Mesendoderm (in vitro differentiated cells): ENCODE results near the gene KIF1A.

Source experiments
- DNase-seq: peaks from one replicate; pipeline ENCODE4 v3.0.0; 2013
- H2AK5ac ChIP-seq: 2 replicates; pipeline ENCODE4 v1.6.1; 2013; ENCODE audit warnings: low read length, inconsistent platforms
- H2BK120ac ChIP-seq: 2 replicates; pipeline ENCODE4 v1.6.1; 2013; ENCODE audit warnings: low read depth, mild to moderate bottlenecking, low read length, moderate library complexity, mixed read lengths
- H2BK15ac ChIP-seq: replicated peaks from 2 replicates; pipeline ENCODE4 v1.6.1; 2013; ENCODE audit warnings: low read depth, mild to moderate bottlenecking, moderate library complexity
- H2BK5ac ChIP-seq: 2 replicates; pipeline ENCODE4 v1.6.1; 2013; ENCODE audit warnings: low read length, inconsistent platforms
- H3K18ac ChIP-seq: 2 replicates; pipeline ENCODE4 v1.6.1; 2013; ENCODE audit warnings: mild to moderate bottlenecking, low read length, mixed read lengths
- H3K23ac ChIP-seq: one replicate; pipeline ENCODE4 v1.6.1; 2013; ENCODE audit warnings: low read length
- H3K27ac ChIP-seq: 2 replicates; pipeline ENCODE4 v1.5.1; 2013; ENCODE audit warnings: low read depth, mild to moderate bottlenecking, inconsistent platforms, low read length, moderate library complexity
- H3K27me3 ChIP-seq: 2 replicates; pipeline ENCODE4 v1.6.1; 2013; ENCODE audit warnings: low read length, control low read depth, mild to moderate bottlenecking, inconsistent platforms; ENCODE audit not compliant: insufficient read depth, poor library complexity
- H3K36me3 ChIP-seq: 2 replicates; pipeline ENCODE4 v1.6.1; 2013; ENCODE audit warnings: low read length, inconsistent platforms; ENCODE audit not compliant: control insufficient read depth, insufficient read depth
- H3K4ac ChIP-seq: one replicate; pipeline ENCODE4 v1.6.1; 2013; ENCODE audit warnings: low read depth, mild to moderate bottlenecking, low read length, moderate library complexity
- H3K4me1 ChIP-seq: 2 replicates; pipeline ENCODE4 v1.6.1; 2013; ENCODE audit warnings: low read depth, low read length, inconsistent platforms; ENCODE audit not compliant: control insufficient read depth
- H3K4me2 ChIP-seq: 2 replicates; pipeline ENCODE4 v1.6.1; 2013; ENCODE audit warnings: low read length
- H3K4me3 ChIP-seq: 2 replicates; pipeline ENCODE4 v1.5.1; 2013; ENCODE audit warnings: mild to moderate bottlenecking, low read length
- H3K56ac ChIP-seq: one replicate; pipeline ENCODE4 v1.6.1; 2013; ENCODE audit warnings: low read length
- H3K79me1 ChIP-seq: 2 replicates; pipeline ENCODE4 v1.6.1; 2013; ENCODE audit warnings: low read length, inconsistent platforms
- H3K79me2 ChIP-seq: 2 replicates; pipeline ENCODE4 v1.6.1; 2013; ENCODE audit warnings: mild to moderate bottlenecking, low read length; ENCODE audit not compliant: control insufficient read depth, insufficient read depth
- H3K9ac ChIP-seq: 2 replicates; pipeline ENCODE4 v1.6.1; 2013; ENCODE audit warnings: low read length, inconsistent platforms
- H4K5ac ChIP-seq: one replicate; pipeline ENCODE4 v1.6.1; 2013; ENCODE audit warnings: low read length
- H4K8ac ChIP-seq: one replicate; pipeline ENCODE4 v1.6.1; 2013; ENCODE audit warnings: low read depth, mild to moderate bottlenecking, control low read depth, low read length, moderate library complexity
- WGBS: extraction: QIAGEN DNeasy Blood & Tissue Kit; methylation state at CpG from one replicate; pipeline ENCODE4 v1.1.7; 2013; ENCODE audit warnings: low lambda C conversion rate, missing lambda C conversion rate; ENCODE audit not compliant: insufficient coverage; ENCODE audit errors: extremely low coverage; 5-methylcytosine and 5-hydroxymethylcytosine counted together

KIF1A gene

DNA sequence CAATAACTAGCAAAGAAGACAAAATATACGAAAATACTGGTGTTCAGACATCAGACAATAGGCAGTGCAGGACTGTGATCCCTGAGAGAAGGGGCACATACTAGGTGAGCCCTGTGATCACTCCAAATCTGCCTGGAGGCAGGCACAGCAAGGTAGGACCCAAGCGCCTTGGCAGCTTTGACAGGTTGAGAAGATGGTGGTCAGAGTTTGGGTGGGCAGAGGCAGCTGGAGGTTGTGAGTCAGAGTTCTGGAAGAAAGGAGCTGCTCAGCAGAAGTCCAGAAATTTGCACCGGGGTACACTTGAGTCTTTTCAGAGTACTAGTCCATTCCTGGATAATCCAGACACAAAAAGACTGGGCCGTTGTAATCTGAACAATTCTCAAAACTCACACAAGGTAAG is 14.0 kb downstream of the KIF1A start:
- Histone ChIP-seq H3K27me3 (no peaks in the 10 kb centered on the region), H2BK15ac (no peak overlapping the region), H3K4me2 (no peak overlapping the region), H3K4me1 (no peaks in the 10 kb centered on the region), H3K4me3 (no peak overlapping the region), H2BK5ac (no peak overlapping the region), H3K27ac (no peak overlapping the region), H3K79me1 (peaks cover 9% of the 10 kb centered on the region), H2BK120ac (no peak overlapping the region), H4K5ac (no peak overlapping the region), H4K8ac (no peak overlapping the region), H3K23ac (no peak overlapping the region), H3K9ac (no peak overlapping the region), H3K18ac (no peak overlapping the region), H3K79me2 (peaks cover 38% of the 10 kb centered on the region), H2AK5ac (no peak overlapping the region), H3K56ac (no peak overlapping the region), H3K36me3 (no peaks in the 10 kb centered on the region), H3K4ac (no peak overlapping the region)
- no CpG with 5 or more reads among the region's 4 CpGs for WGBS
- DNase-seq, result no peak

DNA sequence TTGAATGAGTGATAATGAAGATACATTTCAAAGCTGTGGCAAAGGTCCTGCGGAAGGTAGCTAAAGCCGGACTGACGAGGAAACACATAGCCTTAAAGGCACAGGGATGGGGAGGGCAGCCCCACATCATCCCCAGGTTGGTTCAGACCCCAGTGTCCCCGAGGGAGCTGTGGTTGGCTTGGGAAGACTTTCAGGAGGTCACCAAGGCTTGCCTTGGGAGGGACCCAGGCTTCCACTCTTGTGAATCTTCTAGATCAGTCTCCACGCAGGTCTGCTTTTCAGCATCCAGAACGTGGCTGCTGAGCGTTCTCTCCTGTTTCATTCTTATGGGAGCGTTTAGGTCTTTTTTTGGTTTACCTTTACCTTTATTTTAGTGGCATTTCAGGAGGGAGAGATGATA is 16.8 kb downstream of the KIF1A start:
- H3K4me3 ChIP-seq, result no peak overlapping the region
- no peak overlapping the region for H2BK5ac ChIP-seq
- H4K8ac ChIP-seq, result no peak overlapping the region
- H3K18ac ChIP-seq, result no peak overlapping the region
- no peaks in the 10 kb centered on the region for H3K4me1 ChIP-seq
- H3K79me2 ChIP-seq, result peaks cover 47% of the 10 kb centered on the region
- no peak overlapping the region for H2BK120ac ChIP-seq
- H3K79me1 ChIP-seq, result peaks cover 9% of the 10 kb centered on the region
- no peak overlapping the region for H2AK5ac ChIP-seq
- no peak overlapping the region for H3K4ac ChIP-seq
- H2BK15ac ChIP-seq, result no peak overlapping the region
- no peak overlapping the region for H4K5ac ChIP-seq
- H3K9ac ChIP-seq, result no peak overlapping the region
- H3K27me3 ChIP-seq, result no peaks in the 10 kb centered on the region
- no peak overlapping the region for H3K23ac ChIP-seq
- no peak overlapping the region for H3K56ac ChIP-seq
- no peaks in the 10 kb centered on the region for H3K36me3 ChIP-seq
- no peak overlapping the region for H3K27ac ChIP-seq
- no peak overlapping the region for H3K4me2 ChIP-seq
- DNase-seq, result no peak
- no CpG with 5 or more reads among the region's 8 CpGs for WGBS

DNA sequence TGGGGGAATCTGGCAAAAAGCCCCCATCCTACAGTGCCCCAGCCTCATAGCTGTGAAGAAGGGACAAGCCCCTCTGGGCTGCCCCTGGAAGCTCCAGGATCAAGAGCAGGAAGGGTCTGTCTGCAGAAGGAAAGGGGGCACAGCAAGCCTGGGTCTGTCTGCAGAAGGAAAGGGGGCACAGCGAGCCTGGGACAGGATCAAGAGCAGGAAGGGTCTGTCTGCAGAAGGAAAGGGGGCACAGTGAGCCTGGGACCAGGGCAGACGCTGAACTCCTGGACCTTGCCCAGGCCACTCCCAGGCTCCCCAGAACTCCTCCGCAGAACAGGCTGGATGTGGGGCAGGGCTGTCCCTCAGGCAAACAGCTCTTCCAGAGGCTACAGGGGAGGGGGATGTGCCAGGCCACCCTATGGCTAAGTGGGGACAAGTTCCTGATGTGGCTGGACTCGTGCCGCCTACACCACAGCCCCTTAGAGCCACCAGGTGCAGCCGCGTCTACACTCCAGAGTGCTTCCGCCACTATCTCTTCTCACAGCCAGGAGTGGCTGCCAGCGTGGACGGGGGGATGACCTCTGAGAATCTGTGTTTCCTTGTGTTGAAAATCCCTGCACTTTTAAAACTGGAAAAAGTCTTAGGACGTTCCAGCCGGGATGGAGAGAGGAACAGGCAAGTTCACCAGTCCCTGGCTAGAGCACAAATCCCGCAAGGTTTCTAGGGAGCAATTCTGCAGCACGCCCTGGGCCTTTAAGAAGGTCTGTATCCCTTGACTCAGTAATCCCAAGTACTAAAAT is 20.8 kb downstream of the KIF1A start:
- H3K23ac ChIP-seq, result no peak overlapping the region
- no peak overlapping the region for H2BK120ac ChIP-seq
- H4K8ac ChIP-seq, result no peak overlapping the region
- H3K56ac ChIP-seq, result no peak overlapping the region
- peaks cover 6% of the 10 kb centered on the region for H3K79me1 ChIP-seq
- peaks cover 38% of the 10 kb centered on the region for H3K79me2 ChIP-seq
- DNase-seq, result no peak
- no peak overlapping the region for H3K4ac ChIP-seq
- H2BK5ac ChIP-seq, result no peak overlapping the region
- H3K4me3 ChIP-seq, result no peak overlapping the region
- no peak overlapping the region for H3K27ac ChIP-seq
- H4K5ac ChIP-seq, result no peak overlapping the region
- no peak overlapping the region for H2BK15ac ChIP-seq
- no peaks in the 10 kb centered on the region for H3K27me3 ChIP-seq
- WGBS, result no CpG with 5 or more reads among the region's 14 CpGs
- H3K18ac ChIP-seq, result no peak overlapping the region
- no peak overlapping the region for H3K9ac ChIP-seq
- H3K4me1 ChIP-seq, result no peaks in the 10 kb centered on the region
- no peak overlapping the region for H3K4me2 ChIP-seq
- no peak overlapping the region for H2AK5ac ChIP-seq
- H3K36me3 ChIP-seq, result no peaks in the 10 kb centered on the region

DNA sequence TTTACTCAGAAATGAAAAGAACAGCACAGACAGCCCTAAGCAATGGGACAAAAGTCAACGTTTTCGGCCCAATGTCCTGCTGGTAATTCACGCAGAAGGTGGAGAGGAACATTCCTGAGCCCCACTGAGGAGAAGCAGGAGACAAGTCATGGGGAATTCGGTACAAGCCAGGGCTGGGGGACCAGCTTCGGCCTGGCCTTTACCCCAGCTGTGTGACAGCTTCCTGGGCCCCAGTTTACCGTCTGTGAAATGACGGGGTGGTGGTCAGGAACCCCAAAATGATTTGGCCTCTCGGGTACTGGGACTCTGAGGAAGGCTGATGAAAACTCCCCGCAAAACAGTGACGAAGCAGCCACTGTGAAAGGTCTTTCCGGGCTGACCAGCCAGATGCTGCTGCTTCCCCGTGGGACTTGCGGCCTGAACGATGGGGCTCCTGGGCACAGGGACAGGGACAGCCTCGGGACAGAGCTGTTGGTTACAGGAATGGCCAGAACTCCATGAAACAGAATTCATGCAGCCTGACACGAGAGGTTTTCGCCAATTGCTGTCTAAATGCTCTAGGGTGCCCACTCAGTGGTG is 21.6 kb downstream of the KIF1A start:
- Histone ChIP-seq H3K79me2 (peaks cover 37% of the 10 kb centered on the region), H2AK5ac (no peak overlapping the region), H3K9ac (no peak overlapping the region), H3K23ac (no peak overlapping the region), H4K5ac (no peak overlapping the region), H3K79me1 (peaks cover 6% of the 10 kb centered on the region), H3K18ac (no peak overlapping the region), H3K4me3 (no peak overlapping the region), H3K27me3 (no peaks in the 10 kb centered on the region), H3K27ac (no peak overlapping the region), H3K4ac (no peak overlapping the region), H4K8ac (no peak overlapping the region), H3K4me1 (no peaks in the 10 kb centered on the region), H2BK5ac (no peak overlapping the region), H2BK120ac (no peak overlapping the region), H2BK15ac (no peak overlapping the region), H3K36me3 (no peaks in the 10 kb centered on the region), H3K56ac (no peak overlapping the region), H3K4me2 (no peak overlapping the region)
- DNase-seq, result no peak
- WGBS, result no CpG with 5 or more reads among the region's 17 CpGs

DNA sequence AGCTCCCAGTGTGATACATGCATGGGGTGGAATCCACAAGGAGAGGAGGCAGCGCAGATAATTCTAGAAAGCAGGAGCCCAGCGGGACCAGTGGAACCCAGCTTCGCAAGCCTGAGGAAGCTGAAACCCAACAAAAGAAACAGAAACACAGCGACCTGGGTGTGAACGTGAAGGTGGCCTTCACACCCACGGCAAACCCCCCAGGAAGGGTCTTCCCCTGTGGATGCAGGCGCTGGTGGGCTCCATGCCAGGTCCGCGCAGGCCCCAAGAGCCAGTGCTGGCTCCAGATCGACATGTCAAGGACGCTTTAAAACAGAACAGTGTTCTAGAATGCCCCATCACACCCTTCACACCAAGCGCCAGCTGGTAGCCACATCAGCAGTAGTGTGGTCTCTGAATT is 22.1 kb downstream of the KIF1A start:
- Histone ChIP-seq H3K79me2 (peaks cover 34% of the 10 kb centered on the region), H3K4me3 (no peak overlapping the region), H2BK15ac (no peak overlapping the region), H3K18ac (no peak overlapping the region), H3K56ac (no peak overlapping the region), H3K4me2 (no peak overlapping the region), H2BK120ac (no peak overlapping the region), H3K27ac (no peak overlapping the region), H3K4ac (no peak overlapping the region), H4K5ac (no peak overlapping the region), H3K4me1 (no peaks in the 10 kb centered on the region), H4K8ac (no peak overlapping the region), H3K27me3 (no peaks in the 10 kb centered on the region), H3K36me3 (no peaks in the 10 kb centered on the region), H3K23ac (no peak overlapping the region), H3K79me1 (peaks cover 3% of the 10 kb centered on the region), H2BK5ac (no peak overlapping the region), H3K9ac (no peak overlapping the region), H2AK5ac (no peak overlapping the region)
- no CpG with 5 or more reads among the region's 12 CpGs for WGBS
- no peak for DNase-seq
